DMS53 (cell line): Measurements from ENCODE around the gene RCVRN.
"Not testable (repeated sequence)": the region's sequence is repeated elsewhere in the genome, so short reads cannot be mapped to it uniquely, and the experiment has no call there.

Experiments used
- DNase-seq: peaks from one replicate; lab custom pipeline; 2025; lab: John Stamatoyannopoulos, UW

Gene RCVRN

GRCh38 chr17:9922012-9922848 is 17.2 kb upstream of the RCVRN start:
- no peak for DNase-seq

- not testable (repeated sequence) for DNase-seq
These were observed 16.1 kb upstream of the RCVRN start for GRCh38 chr17:9921216-9921615.

DNA sequence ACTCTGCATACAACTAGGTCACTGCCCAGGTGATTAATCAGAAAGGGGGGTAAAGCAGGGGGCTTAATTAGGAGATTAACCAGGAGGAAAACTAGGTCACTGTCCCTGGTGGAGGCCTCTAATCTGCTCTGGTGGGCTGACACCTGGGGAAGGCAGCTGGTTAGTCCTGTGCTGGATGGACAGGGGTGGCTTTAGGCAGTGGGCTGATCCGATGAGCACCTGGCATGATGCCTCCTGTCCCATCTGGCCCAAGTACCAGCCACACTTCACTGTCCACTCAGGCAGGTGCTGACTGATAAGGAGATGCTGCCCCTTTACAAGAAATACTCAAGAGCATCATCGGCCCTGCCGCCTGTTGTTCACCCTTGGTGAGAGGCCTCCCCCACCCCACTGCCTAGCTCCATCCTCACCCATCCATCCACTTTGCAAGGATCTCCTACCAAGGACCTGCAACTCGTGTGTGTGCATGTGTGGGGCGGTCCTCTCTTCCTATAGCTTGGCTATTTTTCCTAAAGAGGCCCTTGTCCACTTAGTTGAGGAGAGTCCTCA is 13.8 kb upstream of the RCVRN start:
- DNase-seq = no peak

- no peak for DNase-seq
These were observed 13.3 kb upstream of the RCVRN start for GRCh38 chr17:9918352-9918751.

DNA sequence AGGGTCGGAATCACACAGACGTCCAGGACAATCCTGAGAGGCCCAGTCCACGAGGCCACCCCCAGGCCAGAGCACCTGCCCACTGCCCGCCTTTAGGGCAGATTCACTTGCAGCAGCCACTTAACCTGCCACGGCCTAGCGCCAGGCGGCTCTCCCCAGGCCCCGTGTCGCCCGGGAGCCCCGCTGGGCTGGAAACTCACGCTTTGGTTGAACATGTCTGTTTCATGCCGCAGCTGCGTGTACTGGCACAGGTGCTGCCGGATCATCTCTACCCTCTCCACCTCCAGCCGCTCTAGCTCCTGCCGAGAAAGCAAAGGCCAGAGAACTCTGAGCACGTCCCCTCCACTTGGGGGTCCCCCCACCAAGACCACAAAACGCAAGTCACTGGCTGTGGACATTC is 12.7 kb upstream of the RCVRN start:
- no peak for DNase-seq

GRCh38 chr17:9917131-9917530 is 12.1 kb upstream of the RCVRN start:
- DNase-seq = no peak

- DNase-seq = no peak
These were observed 11.0 kb upstream of the RCVRN start for GRCh38 chr17:9916108-9916507.

- no peak for DNase-seq
These were observed 8.4 kb upstream of the RCVRN start for GRCh38 chr17:9913476-9913875.

DNA sequence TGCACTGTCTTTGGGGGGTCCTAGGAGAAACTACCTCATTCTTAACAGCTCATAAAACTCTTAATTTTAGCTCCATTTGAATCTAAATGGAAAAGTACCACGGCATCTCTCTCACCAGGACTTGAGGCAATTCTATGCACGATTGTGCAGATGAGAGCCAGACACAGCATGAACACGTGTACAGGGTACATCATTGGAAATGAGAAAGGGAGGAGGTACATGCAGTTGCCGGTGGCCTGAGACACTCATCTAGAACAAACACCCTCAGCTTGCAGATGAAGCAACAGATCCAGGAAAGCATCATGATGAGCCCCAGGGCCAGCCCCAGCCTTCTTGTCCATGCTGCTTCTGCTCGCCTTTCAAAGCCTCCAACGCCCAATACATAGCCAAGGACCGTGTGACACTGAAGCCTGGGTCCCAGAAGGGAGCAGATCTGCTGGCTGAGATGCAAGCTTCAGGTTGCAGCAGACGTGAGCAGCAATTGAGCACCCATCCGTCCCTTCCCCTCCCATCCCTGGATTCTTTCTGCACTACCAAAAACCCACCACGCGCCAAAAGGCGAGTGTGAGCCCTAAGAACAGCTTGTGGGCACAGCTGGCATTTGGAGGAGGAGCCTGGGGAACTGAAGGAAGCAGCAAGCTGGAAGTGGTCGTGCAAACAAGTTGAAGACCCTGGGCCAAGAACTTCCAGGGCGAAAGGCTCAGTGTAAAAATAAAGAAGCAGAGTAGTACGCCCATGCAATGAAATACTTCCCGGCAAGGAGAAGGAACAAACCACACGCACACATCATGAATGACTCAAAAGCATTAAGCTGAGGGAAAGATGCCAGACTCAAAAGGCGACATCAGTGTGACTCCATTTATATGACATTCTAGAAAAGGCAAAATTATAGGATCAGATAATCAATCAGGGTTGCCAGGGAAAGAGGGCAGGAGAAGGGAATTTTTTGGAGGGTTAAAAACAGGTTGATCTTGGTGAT is 7.3 kb upstream of the RCVRN start:
- no peak for DNase-seq

DNA sequence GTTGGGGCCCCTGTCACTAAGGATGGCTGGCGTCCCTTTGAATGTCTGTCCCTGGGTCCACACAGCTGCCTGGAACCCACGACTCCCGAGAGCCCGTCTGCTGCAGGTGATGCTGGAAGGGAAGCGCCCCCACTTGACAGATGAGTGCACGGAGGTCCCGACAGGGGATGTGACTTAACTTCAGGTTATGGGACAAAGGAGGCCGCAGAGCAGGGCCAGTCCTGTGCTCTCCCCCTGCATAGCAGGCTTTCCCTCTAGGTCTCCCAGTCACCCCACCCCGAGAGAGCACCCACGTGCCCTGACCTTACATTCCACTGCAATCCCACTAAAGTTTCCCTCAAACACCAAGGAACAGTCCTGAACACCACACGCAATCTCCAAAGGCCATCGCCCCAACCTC is 6.0 kb upstream of the RCVRN start:
- no peak for DNase-seq

GRCh38 chr17:9908649-9909042 is 3.6 kb upstream of the RCVRN start:
- no peak for DNase-seq

DNA sequence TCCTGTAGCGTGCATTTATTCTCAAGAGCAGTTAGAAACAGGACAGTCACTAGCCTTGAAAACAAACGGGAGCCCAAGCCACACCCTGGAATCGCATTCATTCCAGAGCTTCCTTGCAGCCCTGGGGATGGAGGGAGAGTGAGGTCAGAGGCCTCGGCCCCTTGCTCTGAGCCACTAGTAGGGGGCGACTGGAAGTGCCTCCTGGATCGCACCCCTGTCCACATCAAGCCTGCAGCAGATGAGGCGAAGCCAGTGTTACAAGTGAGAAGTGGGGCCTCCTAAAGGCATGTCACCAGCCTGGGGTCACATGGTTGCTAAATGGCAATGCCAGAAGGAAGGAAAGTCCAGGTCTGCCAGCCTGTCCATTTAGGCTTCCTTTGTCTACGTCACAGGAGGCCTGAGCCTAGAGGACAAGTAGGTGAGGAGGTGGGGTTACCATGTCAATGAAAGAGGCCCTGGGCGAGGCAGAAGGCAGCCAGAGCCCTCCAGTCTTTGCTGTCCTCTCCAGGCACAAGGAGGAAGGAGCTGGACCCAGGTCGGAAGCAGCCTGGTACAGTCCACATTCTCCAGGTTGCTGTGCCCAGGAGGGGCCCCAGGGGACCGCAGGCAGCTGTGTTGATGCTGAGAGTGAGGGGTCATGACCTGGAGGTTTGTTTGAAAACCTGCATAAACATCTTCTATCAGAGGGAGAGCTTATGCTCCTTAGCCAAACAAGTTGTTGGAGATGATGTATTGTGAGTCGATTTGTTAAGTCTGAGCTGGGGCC is 3.0 kb upstream of the RCVRN start:
- DNase-seq = no peak

DNA sequence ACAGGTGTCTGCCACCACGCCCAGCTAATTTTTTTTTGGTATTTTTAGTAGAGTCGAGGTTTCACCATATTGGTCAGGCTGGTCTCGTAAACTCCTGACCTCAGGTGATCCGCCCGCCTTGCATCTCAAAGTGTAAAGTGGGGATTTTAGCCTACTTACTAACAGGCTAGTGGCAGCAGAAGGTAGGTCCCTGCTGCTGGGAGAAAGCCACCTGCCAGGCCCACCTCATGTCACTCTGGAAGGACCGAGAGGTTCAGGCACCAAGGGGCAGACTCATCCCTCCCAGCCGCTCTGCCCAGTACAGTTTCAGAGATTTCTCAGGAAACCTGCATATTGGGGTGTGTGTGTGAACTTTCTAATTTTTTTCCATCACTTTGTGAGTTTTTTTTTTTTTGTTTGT is 2.1 kb upstream of the RCVRN start:
- DNase-seq = no peak

GRCh38 chr17:9906616-9907015 is 1.5 kb upstream of the RCVRN start:
- DNase-seq = no peak

DNA sequence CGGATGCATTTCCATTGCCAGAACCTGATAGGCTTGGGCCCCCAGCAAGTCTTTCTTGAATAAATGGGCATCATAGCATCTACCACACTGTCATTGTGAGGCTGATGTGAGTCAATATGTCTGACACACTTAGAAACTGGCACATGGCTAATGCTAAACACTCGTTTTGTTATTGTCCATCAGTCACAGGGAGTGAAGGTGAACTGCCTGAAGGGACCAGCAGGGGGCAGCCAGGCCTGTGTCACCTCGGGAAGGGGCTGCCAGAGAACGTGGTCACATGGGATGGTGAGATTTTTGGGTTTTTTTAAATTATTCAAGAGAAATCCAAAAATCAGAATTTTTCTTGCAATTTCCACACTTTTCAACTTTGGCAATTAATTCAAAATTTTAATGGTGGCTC is 831 bp upstream of the RCVRN start:
- DNase-seq = peak; percentile 10

DNA sequence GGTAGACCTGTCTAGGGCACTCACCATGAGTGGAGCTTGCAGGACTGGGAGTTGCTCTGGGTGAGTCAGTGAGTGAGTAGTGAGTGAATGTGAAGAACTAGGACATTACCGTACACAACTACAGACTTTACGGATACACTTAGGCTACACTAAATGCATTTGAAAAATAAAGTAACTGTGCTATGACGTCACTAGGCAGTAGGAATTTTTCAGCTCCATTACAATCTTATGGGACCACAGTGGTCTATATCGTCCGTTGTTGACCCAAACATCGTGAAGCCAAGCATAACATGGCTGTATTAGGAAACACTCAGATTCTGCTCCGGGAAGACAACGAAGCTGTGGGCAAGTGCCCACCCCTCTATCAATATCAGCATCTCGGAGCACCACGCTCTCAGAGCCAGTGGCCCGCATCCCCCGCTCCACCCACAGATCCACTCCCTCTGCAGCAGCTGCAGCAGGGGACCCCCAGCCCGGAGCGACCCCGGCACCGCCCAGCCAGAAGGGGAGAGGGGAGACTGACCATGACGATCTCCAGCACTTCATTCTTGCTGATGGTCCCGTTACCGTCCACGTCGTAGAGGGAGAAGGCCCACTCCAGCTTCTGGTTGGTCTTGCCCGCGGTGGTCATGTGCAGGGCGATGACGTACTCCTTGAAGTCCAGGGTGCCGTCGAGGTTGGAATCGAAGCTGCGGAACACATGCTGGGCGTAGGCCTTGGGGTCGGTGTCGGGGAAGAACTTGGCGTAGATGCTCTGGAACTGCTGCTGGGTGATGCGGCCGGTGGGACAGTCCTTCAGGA is 594 bp downstream of the RCVRN start:
- no peak for DNase-seq

DNA sequence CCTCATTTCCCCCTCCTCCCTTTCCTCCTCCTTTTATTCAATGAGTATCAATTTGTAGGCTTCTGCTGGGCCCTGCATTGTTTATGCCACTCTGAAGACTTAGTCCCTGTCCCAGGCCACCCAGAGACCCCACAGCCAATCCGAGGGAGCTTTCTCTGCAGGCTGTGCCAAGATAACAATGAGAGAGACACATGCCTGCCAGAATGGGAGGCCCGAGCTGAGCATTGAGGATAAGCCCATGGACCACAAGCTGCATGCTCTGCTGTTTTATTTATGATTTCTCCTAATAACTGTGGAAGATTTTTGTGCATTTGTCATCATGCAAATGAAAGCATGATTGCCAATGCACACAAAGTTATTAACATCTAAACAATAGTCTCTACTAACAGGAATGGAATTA is 3.0 kb downstream of the RCVRN start:
- DNase-seq = no peak

GRCh38 chr17:9900784-9901183 is 4.3 kb downstream of the RCVRN start:
- DNase-seq = no peak

GRCh38 chr17:9900044-9900594 is 5.0 kb downstream of the RCVRN start:
- DNase-seq = no peak

GRCh38 chr17:9899280-9900043 is 5.6 kb downstream of the RCVRN start:
- no peak for DNase-seq
